ENCODE results near the gene RAB3D. TPM values are rescaled to one million over a fixed set of nuclear protein-coding genes. Genes with fewer than 3 reads are reported as not detected.
A peak's percentile ranks its signal among the peaks of the same experiment; 100 is the strongest.

RAB3D gene
- total and polyA plus RNA-seq, 4 donors: 16.0 to 73.2 (median 23.3) TPM

- H3K9ac ChIP-seq (ENCODE audit: insufficient read depth in 1 of 2, low read length in 2 of 2): no peak overlapping the region
- H3K36me3 ChIP-seq (ENCODE audit: control insufficient read depth in 4 of 4, insufficient read depth in 4 of 4, low read length in 4 of 4): peaks cover 0 to 26% (median 6%) of the 10 kb centered on the region in 4 donors
- H3K27me3 ChIP-seq (ENCODE audit: control insufficient read depth in 3 of 3, insufficient read depth in 3 of 3, low read length in 2 of 3): peaks cover 0 to 4% (median 0%) of the 10 kb centered on the region in 3 donors
- WGBS, 2 donors: 91 to 93% methylated on average over 11 of the region's 11 CpGs
- TF ChIP-seq, protein P1, sequence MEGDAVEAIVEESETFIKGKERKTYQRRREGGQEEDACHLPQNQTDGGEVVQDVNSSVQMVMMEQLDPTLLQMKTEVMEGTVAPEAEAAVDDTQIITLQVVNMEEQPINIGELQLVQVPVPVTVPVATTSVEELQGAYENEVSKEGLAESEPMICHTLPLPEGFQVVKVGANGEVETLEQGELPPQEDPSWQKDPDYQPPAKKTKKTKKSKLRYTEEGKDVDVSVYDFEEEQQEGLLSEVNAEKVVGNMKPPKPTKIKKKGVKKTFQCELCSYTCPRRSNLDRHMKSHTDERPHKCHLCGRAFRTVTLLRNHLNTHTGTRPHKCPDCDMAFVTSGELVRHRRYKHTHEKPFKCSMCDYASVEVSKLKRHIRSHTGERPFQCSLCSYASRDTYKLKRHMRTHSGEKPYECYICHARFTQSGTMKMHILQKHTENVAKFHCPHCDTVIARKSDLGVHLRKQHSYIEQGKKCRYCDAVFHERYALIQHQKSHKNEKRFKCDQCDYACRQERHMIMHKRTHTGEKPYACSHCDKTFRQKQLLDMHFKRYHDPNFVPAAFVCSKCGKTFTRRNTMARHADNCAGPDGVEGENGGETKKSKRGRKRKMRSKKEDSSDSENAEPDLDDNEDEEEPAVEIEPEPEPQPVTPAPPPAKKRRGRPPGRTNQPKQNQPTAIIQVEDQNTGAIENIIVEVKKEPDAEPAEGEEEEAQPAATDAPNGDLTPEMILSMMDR (IDR thresholded peaks at IDR 0.05; ENCODE audit: control extremely low read depth, extremely low read depth): no peak
- no peak overlapping the region for H3K4me3 ChIP-seq
- H3K9me3 ChIP-seq (ENCODE audit: control insufficient read depth in 4 of 4, insufficient read depth in 3 of 4, low read length in 3 of 4): no peaks in the 10 kb centered on the region
- DNase-seq (no peak), ATAC-seq (ENCODE audit: insufficient read depth, low FRiP score) (no peak)
- no peak overlapping the region for H3K27ac ChIP-seq (ENCODE audit: low read depth in 1 of 2, low read length in 1 of 2)
- H3K4me1 ChIP-seq (ENCODE audit: control insufficient read depth in 5 of 5, insufficient read depth in 5 of 5, low read length in 5 of 5): peaks cover 0 to 16% (median 6%) of the 10 kb centered on the region in 5 donors
Measured at GRCh38 chr19:11359421-11359820, 20.0 kb upstream of the RAB3D start.

DNA sequence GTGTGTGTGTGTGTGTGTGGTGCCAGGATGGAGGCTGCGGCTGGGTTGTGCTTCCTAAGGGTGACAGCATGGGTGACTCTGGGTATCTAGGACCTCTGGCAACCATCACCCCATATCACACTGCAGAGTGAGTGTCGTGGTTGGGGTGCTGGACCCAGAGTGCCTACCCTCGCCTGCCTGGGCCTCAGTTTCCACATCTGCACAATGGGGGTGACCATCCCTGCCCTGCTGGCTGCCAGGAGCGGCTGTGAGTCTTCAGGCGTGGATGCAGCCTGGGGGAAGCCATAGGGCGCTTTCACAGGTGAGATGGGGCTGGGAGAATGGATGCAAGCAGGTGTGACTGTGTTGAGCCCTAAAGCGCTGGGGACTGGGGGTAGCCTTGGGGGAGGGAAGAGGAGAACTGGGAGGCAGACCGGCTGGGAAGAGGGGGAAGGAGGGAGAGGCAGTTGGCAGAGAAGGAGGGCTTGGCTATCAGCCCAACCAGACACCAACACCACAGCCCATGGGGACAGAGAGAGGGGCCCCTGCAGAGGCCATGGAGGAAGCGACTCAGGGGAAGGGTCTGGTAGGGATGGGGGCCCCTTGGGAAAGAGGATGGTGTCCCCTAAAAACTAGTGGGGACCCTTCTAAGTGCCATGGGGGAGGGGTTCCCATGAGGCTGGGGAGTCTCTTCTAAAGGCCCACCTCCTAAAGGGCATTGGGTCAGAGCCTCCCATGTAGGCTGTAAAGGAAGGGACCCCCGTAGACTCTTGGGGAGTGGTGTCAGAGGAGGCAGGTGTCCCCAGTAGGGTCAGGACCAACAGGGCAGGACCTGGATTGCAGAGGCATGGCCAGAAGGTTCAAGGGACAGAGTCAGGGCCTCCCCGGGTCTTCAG, 17.5 kb upstream of the RAB3D start:
- TF ChIP-seq, protein P1 (IDR thresholded peaks at IDR 0.05; ENCODE audit: control extremely low read depth, extremely low read depth): no peak
- Histone ChIP-seq H3K27me3 (ENCODE audit: control insufficient read depth in 3 of 3, insufficient read depth in 3 of 3, low read length in 2 of 3) (peaks cover 0 to 4% (median 0%) of the 10 kb centered on the region in 3 donors), H3K9me3 (ENCODE audit: control insufficient read depth in 4 of 4, insufficient read depth in 3 of 4, low read length in 3 of 4) (no peaks in the 10 kb centered on the region), H3K36me3 (ENCODE audit: control insufficient read depth in 4 of 4, insufficient read depth in 4 of 4, low read length in 4 of 4) (peaks cover 0 to 10% (median 3%) of the 10 kb centered on the region in 4 donors), H3K4me1 (ENCODE audit: control insufficient read depth in 5 of 5, insufficient read depth in 5 of 5, low read length in 5 of 5) (peaks cover 0 to 16% (median 6%) of the 10 kb centered on the region in 5 donors), H3K4me3 (no peak overlapping the region), H3K9ac (ENCODE audit: insufficient read depth in 1 of 2, low read length in 2 of 2) (no peak overlapping the region), H3K27ac (ENCODE audit: low read depth in 1 of 2, low read length in 1 of 2) (no peak overlapping the region)
- ATAC-seq (ENCODE audit: insufficient read depth, low FRiP score): no peak
- 75 to 85% methylated on average over 11 of the region's 11 CpGs for WGBS, 2 donors
- peak in 1 of 3 donors; percentile 47 for DNase-seq

- peaks cover 0 to 16% (median 6%) of the 10 kb centered on the region in 5 donors for H3K4me1 ChIP-seq (ENCODE audit: control insufficient read depth in 5 of 5, insufficient read depth in 5 of 5, low read length in 5 of 5)
- H3K9ac ChIP-seq (ENCODE audit: insufficient read depth in 1 of 2, low read length in 2 of 2): peak overlapping the region in 1 of 2 donors; percentile 89
- peaks cover 0 to 5% (median 3%) of the 10 kb centered on the region in 4 donors for H3K36me3 ChIP-seq (ENCODE audit: control insufficient read depth in 4 of 4, insufficient read depth in 4 of 4, low read length in 4 of 4)
- H3K4me3 ChIP-seq: no peak overlapping the region
- H3K9me3 ChIP-seq (ENCODE audit: control insufficient read depth in 4 of 4, insufficient read depth in 3 of 4, low read length in 3 of 4): no peaks in the 10 kb centered on the region
- no peak for ATAC-seq (ENCODE audit: insufficient read depth, low FRiP score)
- H3K27ac ChIP-seq (ENCODE audit: low read depth in 1 of 2, low read length in 1 of 2): peak overlapping the region in 1 of 2 donors; percentile 44
- H3K27me3 ChIP-seq (ENCODE audit: control insufficient read depth in 3 of 3, insufficient read depth in 3 of 3, low read length in 2 of 3): peaks cover 0 to 4% (median 0%) of the 10 kb centered on the region in 3 donors
- DNase-seq: no peak
- TF ChIP-seq, protein P1 (IDR thresholded peaks at IDR 0.05; ENCODE audit: control extremely low read depth, extremely low read depth): no peak
- 84 to 90% methylated on average over 6 of the region's 6 CpGs for WGBS, 2 donors
Measured at GRCh38 chr19:11356074-11356397, 16.6 kb upstream of the RAB3D start.

Data from lung (tissue), 12 donors.